ENCODE measurements around the gene UGT2B15. TPM values are rescaled to one million over a fixed set of nuclear protein-coding genes. Genes with fewer than 3 reads are reported as not detected.
"Not testable (repeated sequence)": the region's sequence is repeated elsewhere in the genome, so short reads cannot be mapped to it uniquely, and the experiment has no call there.

UGT2B15 gene
- total RNA-seq, result not detected

DNA sequence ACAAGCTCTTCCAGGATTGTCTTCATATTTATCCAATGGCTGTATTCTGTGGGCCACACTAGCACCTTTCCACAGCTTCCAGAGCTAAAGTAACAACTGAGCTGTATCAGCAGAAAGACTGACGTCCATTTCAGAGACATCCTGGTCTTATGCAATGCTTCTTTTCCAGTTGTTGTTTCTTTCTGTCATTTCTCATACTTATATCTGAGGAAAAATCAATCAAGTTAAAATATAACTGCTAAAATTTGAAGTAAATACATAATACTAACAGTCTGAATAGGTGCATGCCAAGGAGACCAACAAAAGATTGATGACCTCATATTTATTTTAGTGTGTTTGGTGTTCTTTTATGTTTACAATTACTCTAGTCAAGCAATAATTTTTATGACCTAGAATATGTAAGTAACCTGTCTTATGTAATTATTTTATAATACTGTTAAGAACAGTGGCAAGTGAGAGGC lies at the start of gene UGT2B15:
Gene UGT2B15 (minus strand): TSS at position 174 of the 461 bp plus-strand sequence. CDS start 34 bp downstream, at position 140.
- H3K27me3 ChIP-seq; DNase-seq; H3K4me1 ChIP-seq; H3K27ac ChIP-seq; H3K4me3 ChIP-seq; H3K36me3 ChIP-seq; H3K9me3 ChIP-seq; intact Hi-C loops (cut with DNase I; ENCODE audit: low total_unique reads): not testable (repeated sequence)

DNA sequence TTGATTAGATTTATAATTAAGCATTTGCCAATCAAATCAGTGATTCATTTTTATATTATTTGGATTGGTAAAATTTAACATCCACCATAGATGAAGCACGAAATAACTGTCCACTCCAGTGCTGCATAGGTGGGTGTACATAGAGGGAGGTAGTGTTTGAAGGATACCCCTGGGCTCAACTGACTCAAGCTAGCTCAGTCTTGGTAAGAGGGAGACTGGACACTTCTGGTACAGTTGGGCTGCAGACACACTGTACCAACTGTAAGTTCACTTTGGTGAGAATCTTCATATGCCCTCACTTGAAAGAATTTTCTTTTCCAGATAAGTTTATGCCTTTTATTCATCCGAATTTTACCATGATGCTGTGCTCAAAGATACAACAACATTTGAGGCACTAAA lies 48.6 kb upstream of the UGT2B15 start:
- TF ChIP-seq, protein P1, sequence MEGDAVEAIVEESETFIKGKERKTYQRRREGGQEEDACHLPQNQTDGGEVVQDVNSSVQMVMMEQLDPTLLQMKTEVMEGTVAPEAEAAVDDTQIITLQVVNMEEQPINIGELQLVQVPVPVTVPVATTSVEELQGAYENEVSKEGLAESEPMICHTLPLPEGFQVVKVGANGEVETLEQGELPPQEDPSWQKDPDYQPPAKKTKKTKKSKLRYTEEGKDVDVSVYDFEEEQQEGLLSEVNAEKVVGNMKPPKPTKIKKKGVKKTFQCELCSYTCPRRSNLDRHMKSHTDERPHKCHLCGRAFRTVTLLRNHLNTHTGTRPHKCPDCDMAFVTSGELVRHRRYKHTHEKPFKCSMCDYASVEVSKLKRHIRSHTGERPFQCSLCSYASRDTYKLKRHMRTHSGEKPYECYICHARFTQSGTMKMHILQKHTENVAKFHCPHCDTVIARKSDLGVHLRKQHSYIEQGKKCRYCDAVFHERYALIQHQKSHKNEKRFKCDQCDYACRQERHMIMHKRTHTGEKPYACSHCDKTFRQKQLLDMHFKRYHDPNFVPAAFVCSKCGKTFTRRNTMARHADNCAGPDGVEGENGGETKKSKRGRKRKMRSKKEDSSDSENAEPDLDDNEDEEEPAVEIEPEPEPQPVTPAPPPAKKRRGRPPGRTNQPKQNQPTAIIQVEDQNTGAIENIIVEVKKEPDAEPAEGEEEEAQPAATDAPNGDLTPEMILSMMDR (IDR thresholded peaks at IDR 0.05), result no peak
- no peak for TF ChIP-seq POLR2A (IDR thresholded peaks at IDR 0.05)
- Histone ChIP-seq H3K4me1 (no peaks in the 10 kb centered on the region), H3K27ac (no peak overlapping the region), H3K4me3 (no peak overlapping the region), H3K27me3 (no peaks in the 10 kb centered on the region), H3K36me3 (no peaks in the 10 kb centered on the region), H3K9me3 (no peaks in the 10 kb centered on the region)
- intact Hi-C loops (cut with DNase I; ENCODE audit: low total_unique reads), result no loop called here
- no peak for DNase-seq

DNA sequence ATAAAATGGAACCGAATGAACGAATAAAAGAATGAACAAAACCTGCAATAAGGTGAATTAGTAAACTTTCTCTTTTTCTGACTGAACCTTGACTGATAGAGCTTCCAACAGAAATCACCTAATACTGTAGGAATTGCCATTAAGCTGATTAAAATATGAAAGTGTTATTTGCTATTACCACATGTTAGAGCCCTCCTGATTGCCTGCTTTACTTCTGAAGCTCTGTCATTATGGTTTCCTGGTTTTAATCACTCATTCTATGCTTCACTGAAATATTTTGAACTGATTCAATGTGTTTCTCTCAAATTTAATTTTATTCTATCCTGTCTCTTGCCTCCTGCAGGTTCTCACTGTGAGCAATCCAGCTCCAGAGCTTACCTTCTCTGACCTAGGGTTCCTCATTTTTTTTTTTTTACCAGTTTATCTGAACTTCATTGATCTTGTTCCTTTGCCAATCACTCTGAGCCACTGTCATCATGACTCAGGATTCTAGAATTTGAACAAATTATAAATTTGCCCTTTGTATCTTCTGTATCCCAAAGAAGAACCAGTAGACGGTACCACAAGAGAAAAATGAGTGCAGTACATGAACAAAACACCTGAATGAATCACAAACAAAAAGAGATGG lies 48.1 kb upstream of the UGT2B15 start:
- DNase-seq, result no peak
- no peak overlapping the region for H3K4me3 ChIP-seq
- no peaks in the 10 kb centered on the region for H3K9me3 ChIP-seq
- H3K36me3 ChIP-seq, result no peaks in the 10 kb centered on the region
- no peak overlapping the region for H3K27ac ChIP-seq
- intact Hi-C loops (cut with DNase I; ENCODE audit: low total_unique reads), result no loop called here
- no peaks in the 10 kb centered on the region for H3K27me3 ChIP-seq
- no peak for TF ChIP-seq POLR2A (IDR thresholded peaks at IDR 0.05)
- TF ChIP-seq, protein P1 (IDR thresholded peaks at IDR 0.05), result no peak
- no peaks in the 10 kb centered on the region for H3K4me1 ChIP-seq

DNA sequence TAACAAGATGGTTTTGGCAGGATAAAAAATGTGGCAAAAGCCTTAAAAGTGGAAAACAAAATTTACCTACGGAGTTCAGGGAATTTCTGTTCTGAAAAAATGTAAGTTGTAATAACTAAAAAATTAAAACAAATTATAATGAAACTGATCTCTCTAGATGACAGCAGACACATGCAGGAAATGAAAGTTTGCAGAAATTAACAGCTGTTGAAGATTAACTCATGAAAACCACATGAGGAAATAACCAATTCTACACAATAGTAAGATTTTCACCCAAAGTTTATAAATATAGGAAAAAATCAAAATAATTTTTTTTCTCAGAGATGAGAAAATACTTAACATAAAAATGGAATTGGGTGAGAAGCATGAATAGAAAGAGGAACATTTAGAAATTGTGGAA lies 47.5 kb upstream of the UGT2B15 start:
- Histone ChIP-seq H3K9me3 (no peaks in the 10 kb centered on the region), H3K27ac (no peak overlapping the region), H3K4me3 (no peak overlapping the region), H3K36me3 (no peaks in the 10 kb centered on the region), H3K4me1 (no peaks in the 10 kb centered on the region), H3K27me3 (no peaks in the 10 kb centered on the region)
- TF ChIP-seq, protein P1 (IDR thresholded peaks at IDR 0.05), result no peak
- no peak for TF ChIP-seq POLR2A (IDR thresholded peaks at IDR 0.05)
- DNase-seq, result no peak
- intact Hi-C loops (cut with DNase I; ENCODE audit: low total_unique reads), result no loop called here

DNA sequence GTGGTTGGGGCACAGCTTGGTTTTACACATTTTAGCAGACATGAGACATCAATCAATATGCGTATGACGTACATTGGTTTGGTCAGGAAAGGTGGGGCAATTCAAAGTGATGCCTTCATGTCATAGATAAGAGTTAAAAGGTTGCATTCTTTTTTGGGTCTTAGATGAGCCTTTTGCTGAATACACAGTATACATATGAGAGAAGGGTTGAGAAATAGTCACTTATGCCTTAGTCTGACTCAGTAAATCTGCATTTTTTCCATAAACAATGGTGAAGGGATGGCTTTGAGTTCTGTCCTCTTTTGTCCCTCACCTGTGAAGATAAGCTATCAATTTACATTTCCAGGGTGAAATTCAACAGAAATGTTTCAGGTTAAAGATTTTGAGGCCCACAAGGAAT lies 43.9 kb upstream of the UGT2B15 start:
- TF ChIP-seq POLR2A (IDR thresholded peaks at IDR 0.05), result no peak
- TF ChIP-seq, protein P1 (IDR thresholded peaks at IDR 0.05), result no peak
- Histone ChIP-seq H3K27me3 (no peaks in the 10 kb centered on the region), H3K27ac (no peak overlapping the region), H3K4me1 (no peaks in the 10 kb centered on the region), H3K36me3 (no peaks in the 10 kb centered on the region), H3K4me3 (no peak overlapping the region), H3K9me3 (no peaks in the 10 kb centered on the region)
- no peak for DNase-seq
- intact Hi-C loops (cut with DNase I; ENCODE audit: low total_unique reads), result no loop called here

DNA sequence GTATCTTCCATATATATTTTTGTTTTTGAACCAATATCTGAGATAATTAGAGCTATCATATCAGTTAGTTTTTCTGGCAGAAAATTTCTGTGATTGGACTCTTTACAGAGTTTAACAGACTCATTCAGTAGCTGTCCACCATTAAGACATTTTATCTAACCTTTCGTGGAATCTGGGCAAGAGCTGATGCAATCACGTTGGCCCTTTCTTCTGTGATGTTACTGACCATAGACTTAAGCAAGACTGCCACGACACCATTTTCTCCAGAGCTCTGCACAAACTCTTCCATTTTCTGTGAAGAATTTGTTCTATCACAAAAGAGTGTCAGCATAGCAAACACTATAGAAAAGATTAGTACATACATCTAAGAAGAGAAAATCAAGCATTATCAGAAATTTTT lies 41.8 kb upstream of the UGT2B15 start:
- Histone ChIP-seq H3K36me3 (no peaks in the 10 kb centered on the region), H3K4me1 (no peaks in the 10 kb centered on the region), H3K4me3 (no peak overlapping the region), H3K27ac (no peak overlapping the region), H3K9me3 (no peaks in the 10 kb centered on the region), H3K27me3 (no peaks in the 10 kb centered on the region)
- intact Hi-C loops (cut with DNase I; ENCODE audit: low total_unique reads), result no loop called here
- no peak for TF ChIP-seq POLR2A (IDR thresholded peaks at IDR 0.05)
- TF ChIP-seq, protein P1 (IDR thresholded peaks at IDR 0.05), result no peak
- DNase-seq, result no peak
